Retina (tissue), 1 donor: ENCODE data around the gene RFX1.
"Not testable (repeated sequence)": the region's sequence is repeated elsewhere in the genome, so short reads cannot be mapped to it uniquely, and the experiment has no call there.

Source experiments
- DNase-seq: peaks from one replicate; pipeline ENCODE4 v3.0.0-alpha.2; 2016

Gene RFX1

DNA sequence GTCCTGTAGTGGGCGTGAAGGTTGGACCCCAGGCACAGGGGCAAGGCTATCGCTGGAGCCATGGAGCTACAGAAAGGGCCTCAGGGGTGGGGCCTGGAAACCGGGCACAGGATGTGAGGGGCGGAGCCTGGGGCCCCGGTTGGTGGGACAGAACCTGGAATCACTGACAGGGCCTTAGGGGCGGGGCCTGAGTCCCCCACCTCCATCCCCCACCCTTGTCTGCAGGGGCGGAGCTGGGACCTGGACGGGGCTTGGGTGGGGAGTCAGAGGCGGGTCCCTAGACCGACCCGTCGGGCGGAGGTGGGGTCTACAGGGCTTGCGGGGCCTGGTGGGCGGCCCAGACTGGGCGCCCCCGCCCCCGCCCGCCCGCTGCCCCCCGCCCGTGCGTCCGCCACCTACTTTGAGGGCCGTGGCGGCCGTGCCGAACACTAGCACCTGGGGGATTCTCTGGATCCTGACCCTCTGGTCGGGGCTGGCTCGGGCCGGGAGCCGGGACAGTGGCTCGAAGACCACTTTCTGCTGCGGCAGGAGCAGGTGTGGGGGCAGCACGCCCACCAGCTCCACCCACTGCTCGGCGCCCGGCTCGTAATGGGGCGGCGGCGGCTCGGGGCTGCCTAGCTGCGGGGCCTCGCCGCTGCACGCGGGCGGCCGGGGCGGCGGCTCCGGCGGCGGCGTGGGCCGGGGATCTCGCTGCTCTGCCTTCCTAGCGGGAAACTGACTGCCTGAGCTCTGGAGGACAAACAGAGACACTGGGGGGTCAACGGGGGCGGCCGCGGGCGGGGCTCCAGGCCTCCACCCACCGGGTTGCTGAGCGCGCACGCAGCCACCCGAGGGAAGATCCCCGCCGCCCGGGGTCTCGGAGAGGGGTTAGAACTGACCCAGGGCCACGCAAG, 27.5 kb downstream of the RFX1 start:
- peak; percentile 55 for DNase-seq

DNA sequence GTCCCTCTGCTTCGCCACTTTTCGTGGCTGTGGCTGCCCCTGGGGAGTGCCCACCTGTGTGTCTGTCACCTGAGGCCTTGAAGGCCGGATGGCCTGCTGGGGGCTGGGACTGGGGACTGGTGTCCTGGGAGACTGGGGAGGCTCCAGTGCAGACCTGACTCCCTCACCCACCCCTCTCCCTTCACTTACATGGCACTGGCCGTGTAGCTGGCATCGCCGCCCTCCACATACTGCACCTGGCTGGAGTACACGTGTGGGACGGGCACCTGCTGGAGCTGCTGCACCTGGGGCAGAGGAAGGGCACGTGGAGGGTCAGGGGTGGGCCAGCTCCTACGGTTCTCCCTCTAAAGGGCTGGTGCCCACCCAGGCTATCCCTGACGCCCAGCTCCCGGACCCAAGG, 28.3 kb downstream of the RFX1 start:
- no peak for DNase-seq

DNA sequence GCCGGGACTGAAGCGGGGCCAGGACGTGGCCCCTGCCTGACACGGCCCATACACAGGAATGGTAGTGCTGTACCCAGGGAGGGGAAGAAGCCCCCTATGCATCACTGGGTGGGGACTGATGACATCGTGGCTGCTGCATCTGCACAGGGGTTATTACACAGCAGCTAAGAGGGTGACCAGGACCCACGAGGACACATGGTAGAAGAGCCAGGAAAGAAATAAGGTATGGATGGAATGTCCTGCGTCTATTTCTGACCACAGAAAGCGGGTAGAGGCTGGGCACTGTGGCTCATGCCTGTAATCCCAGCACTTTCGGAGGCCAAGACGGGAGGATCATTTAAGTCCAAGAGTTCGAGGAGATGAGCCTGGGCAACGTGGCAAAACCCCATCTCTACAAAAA, 29.7 kb downstream of the RFX1 start:
- no peak for DNase-seq

DNA sequence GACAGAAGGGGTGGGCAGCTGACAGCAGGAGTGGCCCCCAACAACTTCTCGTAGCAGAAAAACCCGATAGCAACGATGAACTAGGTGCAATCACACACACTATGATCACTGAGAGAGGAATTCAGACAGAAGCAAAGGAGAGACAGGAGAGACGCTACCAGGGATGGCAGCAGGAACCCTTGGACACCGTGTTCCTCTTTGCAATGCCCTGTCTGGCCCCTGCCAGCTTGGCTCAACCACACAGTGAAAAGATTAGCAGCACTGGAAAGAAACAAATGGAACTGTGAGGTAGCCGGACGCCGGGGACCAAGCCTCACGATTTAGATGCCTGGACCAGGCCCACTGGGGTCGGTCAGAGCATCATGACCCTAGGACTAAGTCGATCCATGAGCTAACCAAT, 30.2 kb downstream of the RFX1 start:
- DNase-seq, result no peak

DNA sequence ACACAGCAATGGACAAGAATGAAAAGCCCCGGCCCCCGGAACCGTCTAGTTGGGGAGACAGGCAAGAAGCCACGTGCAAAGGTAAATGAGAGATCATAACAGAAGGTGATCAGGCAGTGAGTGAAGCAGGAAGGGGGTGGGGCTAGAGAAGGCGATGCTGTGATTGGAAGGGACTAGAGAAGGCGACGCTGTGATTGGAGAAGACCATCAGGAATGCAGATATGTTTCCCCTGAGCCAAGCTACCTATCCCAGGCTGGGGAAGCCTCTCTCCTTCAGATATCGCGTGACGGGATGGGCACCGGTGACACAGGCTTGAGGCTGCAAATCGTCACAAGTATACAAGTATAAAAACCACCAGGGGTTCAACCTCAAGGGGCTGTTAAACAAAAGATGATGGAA, 32.0 kb downstream of the RFX1 start:
- DNase-seq, result peak; percentile 14

DNA sequence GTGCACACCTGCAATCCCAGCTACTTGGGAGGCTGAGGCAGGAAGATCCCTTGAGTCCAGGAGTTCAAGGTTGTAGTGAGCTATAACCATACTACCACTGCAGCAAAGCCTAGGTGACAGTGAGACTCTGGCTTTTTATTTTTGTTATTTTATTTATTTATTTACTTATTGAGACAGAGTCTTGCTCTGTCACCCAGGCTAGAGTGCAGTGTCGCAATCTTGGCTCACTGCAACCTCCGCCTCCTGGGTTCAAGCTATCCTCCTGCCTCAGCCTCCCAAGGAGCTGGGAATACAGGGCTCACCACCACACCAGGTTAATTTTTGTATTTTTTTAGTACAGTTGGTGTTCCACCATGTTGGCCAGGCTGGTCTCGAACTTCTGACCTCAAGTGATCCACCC, 32.6 kb downstream of the RFX1 start:
- DNase-seq, result not testable (repeated sequence)

DNA sequence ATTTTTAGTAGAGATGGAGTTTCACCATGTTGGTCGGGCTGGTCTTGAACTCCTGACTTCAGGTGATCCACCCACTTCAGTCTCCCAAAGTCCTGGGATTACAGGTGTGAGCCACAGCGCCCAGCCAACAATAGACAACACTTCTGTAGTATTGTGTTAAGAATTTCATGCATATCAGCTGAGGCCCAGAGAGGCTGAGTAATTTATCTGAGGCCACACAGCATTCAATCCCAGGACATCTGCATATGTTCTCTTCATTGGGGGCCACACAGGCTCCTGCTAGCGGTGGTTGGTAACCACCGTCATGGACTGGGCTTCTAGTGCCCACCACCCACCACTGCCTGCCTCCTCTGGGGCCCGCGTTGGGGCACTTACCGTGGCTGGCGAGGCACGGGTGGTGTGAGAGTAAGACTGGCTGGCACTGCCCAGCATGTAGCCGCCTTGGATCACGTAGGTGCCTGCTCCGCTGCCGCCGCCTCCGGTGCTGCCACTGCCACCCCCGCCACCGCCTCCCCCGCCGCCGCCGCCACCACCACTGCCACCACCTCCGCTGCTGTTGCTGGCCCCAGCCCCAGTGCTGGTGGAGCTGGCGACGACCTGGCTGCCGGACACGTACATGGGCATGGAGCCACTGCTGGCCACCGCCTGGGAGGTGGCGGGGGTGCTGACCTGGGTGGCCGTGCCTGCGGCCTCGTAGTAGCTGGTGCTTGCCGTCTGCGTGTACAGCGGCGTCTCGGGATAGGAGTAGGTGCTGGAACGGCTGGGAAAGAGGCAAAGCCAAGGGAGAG, 33.6 kb downstream of the RFX1 start:
- DNase-seq, result no peak

DNA sequence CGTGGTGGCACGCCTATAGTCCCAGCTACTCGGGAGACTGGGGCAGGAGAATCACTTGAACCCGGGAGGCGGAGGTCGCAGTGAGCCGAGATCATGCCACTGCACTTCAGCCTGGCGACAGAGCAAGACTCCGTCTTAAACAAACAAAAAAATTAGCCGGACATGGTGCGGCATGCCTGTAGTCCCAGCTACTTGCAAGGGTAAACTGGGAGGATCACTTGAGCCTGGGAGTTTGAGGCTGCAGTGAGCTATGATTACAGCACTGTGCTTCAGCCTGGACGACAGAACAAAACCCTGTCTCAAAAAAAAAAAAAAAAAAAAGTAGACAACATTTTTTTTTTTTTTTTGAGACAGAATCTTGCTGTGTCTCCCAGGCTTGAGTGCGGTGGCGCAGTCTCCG, 34.3 kb downstream of the RFX1 start:
- not testable (repeated sequence) for DNase-seq

DNA sequence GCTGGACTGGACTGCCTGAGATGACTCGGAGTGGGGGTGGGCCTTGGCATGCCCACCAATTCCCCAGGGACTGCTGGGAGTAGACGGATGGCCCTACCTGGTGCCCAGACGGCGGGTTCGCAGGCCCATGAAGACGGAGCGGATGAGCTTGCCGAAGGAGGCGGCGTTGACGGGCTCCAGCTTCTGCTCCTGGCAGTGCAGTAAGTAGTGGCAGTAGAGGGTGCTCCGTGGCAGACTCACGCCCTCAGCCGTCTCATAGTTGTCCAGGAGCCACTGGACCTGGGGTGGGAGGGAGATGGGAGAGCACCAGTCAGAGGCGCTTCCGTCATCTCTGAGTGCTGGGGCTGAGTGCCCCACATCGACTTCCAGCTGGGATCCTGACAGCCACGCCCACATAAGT, 36.2 kb downstream of the RFX1 start:
- DNase-seq, result no peak

DNA sequence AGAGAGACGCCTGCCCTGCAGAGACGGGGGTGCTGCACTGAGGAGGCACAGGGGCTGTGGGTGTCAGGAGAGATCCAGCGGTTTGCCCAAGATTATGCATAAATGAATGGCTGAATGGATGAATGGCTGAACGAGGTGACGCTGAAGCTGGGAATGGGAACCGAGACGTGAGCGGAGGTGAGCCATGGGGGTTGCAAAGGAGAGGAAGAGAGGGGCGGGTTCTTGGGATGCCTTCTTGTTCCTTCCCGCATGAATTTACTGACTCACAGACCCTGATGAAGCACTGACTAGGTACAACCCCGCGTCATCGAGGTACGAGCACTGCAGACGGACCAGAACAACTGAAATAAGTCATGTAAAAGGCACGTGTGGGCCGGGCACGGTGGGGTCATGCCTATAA, 37.1 kb downstream of the RFX1 start:
- no peak for DNase-seq

DNA sequence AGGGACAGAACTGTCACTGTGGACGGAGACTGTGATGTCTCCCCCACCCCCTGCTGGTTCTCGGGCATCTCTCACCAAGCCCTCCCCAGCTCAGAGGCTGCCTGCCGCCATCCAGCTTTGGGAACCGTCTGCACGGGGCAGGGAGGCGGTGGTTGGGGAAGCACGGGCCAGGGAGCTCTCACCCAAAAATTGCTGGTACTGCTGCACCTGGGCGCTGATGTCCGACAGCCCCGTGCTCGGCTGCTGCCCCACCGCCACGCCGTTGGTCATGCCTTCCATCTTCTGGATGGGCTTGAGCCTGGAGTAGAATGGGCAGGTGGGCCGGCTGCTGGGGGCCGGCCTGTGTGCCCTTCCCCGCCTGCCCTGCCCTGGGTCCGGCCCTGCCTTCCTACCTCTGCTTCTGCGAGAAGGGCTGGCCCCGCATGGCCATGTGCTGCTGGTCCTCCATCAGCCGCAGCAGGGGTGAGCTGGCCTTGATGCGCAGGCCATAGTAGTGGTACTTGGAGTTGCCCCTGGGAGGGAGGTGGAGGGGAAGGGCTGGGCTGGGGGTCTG, 37.7 kb downstream of the RFX1 start:
- no peak for DNase-seq

DNA sequence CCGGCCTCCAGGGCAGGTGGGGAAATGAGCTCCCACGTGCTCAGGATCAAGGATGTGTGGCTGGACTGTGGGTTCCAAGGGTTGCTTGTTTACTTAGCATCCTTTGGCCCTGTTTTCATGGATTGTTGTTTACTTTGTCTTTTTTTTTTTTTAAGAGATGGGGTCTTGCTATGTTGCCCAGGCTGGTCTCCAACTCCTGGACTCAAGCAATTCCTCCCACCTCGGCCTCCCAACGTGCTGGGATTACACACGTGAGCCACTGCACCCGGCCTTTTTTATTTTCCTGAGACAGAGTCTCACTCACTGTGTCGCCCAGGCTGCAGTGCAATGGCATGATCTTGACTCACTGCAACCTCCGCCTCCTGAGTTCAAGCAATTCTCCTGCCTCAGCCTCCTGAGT, 38.9 kb downstream of the RFX1 start:
- DNase-seq, result not testable (repeated sequence)

DNA sequence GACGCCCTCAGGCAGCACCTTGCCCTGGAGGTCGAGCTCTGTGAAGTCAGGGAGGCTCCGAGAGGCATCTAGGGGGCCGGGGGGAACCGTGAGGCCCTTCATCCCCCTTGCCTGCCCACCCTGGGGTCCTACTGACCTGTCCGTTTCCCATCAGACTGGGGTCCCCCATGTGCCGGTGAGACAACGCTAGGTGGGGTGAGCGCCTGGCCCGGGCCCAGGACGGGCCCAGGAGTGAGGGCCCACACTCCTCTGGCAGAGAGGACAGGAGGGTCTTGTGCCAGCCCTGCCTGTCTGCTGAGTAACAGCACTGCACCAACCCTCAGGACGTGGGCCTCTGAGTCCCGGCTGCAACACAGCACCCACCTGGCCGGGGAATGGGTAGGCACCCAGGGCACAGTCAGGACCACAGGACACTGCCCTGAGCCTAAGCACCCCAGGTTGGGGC, 39.4 kb downstream of the RFX1 start:
- no peak for DNase-seq

DNA sequence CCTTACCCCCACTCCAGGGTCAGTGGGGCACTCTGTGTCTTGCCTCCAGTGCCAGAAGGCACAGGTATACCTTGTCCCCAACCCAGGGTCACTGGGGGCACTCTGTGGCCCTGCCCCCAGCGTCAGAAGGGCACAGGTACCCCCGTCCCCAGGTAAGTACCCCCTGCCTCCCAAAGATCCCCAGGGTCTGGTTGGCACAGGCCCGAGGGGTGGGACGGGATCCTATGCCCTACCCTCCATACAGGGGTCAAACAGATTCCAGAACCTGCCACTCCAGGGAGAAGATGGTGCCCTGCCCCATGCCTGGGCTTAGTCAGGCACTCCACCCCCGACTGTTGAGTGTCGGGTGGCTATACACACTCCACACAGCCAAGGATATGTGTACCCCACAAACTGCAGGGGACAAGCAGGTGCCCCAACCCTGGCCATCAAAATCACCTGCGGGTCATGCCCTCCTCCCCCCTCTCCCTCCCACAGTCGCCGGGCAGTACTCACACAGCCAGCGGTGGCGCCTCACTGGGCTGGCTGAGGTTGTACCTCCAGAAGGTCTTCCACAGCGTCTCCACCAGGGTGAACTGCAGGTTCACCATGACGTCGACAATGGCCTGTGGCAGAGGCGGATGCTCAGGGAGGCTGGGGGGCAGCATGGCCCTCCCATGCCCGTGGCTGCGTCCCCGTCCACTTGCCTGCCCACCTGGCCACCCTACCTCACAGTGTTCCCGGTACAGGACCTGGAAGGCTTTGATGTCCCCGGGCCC, 40.0 kb downstream of the RFX1 start:
- no peak for DNase-seq

DNA sequence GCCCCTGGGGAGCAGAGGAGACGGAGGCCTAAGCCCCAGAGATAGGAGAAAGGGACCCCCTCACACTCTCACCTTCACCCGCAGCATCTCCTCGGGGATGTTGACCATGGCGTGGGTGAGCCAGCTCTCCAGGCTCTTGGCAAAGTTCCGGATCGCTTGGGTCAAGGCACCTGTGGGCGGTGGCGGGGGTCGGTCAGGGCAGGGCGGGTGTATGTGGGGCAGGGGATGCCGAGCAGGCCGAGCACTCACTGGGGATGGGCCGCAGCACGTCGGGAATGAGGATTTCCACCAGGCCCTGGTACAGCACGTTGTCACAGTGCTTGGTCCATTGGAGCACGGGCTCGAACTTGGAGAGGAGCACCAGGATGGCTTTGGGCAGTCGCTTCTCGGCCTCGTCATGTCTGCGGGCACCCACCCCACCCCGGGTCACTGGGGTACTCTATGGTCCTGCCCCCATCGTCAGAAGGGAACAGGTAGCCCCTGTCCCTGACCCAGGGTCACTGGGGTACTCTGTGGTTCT, 40.7 kb downstream of the RFX1 start:
- no peak for DNase-seq

DNA sequence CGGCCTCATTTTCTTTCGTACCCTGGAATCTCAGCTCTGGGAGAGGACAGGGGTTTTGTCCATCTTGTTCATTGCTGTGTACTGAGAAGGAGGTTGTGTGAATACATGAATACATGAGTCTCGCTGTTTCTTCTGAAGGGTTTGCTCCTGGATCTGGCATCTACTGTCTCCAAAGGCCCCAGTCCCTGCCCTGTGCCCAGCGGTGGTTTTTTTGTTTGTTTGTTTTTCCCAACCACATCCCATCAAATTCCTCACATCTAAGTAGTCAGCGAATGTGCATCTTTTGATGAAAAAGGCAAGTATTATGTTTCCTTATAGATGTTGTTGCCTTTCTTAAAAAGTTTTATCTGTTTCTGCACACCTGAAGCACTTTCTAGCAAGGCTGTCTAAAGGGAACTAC, 41.3 kb downstream of the RFX1 start:
- DNase-seq, result no peak

DNA sequence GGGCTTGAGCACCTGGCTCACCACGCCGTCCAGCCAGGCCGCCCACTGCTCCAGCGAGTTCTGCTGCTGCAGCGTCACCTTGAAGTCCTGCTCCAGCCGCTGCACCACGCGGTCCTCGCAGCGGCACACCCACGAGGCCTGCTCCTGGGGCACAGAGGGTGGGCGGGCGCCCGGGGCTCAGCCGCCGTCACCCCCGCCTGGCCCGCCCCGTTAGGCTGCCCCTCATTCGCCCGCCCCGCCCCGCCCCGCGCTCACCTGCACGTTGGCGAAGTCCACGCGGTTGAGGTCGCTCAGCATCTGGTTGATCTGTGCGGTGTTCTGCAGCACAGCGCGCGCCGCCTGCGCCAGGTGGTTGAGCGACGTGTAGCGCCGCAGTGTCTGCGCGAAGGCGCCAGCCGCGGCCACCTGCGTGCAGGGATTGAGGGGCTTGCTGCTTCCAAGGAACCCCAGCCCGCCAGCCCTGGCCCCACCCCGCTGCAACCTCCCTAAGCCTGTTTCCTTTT, 42.5 kb downstream of the RFX1 start:
- no peak for DNase-seq

DNA sequence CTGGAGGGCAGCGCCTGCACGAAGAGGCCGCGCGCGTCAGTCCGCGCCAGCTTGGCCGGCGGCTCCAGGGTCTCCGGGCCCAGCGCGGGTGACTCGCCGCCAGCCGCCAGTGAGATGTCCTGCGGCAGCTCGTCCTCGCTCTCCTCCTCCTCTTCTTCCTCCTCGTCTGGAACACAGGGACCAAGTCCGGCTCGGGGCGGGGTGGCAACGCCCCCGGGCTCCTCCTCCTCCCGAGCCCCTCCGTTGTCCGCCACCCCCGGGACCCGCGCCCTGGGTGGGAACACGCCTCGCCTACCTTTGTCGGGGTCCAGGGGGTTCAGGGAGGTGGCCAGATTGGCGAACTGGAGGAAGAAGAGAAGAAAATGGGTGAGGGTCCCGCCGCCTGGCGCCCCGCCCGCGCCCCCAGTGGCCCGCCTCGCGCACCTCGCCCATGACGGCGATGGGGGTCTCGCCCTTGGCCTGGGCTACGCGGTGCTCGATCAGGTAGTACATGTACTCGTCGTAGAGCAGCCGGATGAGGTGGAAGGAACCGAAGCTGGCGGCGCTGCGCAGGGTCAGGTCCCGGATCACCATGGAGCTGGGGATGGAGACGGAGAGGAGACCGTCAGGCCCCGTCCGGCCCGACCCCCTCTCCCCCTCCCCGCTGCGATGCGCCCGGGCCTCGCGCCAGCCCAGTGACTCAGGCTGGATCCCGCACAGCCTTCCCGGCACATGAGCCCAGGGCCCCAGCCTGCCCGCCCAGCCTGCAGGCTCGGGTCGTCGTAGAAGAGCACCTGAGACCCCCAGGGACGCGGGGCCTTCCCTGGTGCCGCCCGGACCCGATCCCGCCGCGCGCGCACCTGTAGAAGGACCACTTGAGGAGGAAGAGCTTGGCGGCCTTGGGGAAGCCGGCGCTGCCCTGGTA, 43.2 kb downstream of the RFX1 start:
- DNase-seq, result peak; percentile 60

DNA sequence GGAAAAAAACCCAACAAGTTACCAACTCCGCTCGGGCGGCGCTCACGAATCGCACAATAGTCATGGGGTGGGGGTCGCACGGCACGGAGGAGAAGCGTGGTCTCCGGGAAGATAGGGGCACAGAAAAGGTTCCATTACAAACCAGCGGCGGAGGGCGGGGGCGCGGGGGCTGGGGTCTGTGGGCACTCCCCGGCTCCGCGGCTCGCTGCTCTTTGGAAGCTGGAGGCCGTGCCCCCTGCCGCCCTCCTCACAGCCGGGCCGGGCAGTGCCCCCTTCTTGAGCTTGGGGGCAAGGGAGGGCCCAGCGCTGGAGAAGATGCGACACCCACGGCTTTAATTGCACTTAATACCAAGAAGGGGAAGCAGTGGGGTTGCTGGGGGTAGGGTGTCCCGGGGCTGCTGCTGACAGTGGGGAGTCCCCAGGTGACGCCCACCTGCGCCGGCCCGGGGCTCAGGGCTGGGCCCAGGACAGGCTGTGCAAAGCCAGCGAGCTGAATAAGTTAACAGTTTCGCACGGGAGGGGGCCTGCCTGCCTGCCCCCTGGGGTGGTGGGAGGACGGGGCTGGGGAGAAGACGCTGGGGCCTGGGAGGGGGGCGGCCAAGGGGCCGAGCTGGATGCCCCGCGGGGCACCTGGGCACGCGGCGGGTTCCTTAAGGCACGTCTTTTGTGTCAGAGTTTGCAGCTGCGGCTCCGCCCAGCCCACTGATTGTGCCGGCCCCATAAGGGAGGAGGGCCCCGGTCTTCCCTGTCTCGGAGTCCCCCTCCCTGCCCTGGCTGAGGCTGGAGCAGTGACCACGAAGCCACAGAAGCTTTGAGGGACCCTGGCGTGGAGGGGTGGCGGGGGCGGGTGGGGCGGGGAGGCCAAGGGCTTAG, 44.1 kb downstream of the RFX1 start:
- no peak for DNase-seq
